Astrocyte of the cerebellum (primary cell): ENCODE measurements around the gene TMEM184A.

ENCODE experiments used
- DNase-seq: peaks from one replicate; pipeline ENCODE4 v3.0.0-alpha.2; 2011; ENCODE audit warnings: low read depth
- H3K4me3 ChIP-seq: 2 replicates; pipeline ENCODE4 v1.5.1; 2011; ENCODE audit warnings: mild to moderate bottlenecking, low read depth, low read length, moderate library complexity
- in situ Hi-C: cut with HindIII; loops from 2 replicates; pipeline ENCODE4 v1.10.0; 2017; ENCODE audit warnings: low sequenced_read_pairs
- TF ChIP-seq, protein P1 (sequence below): IDR thresholded peaks from 2 replicates; pipeline ENCODE4 v1.5.1; 2012; ENCODE audit warnings: low read length, low read depth, moderate library complexity, mild to moderate bottlenecking; ENCODE audit errors: missing control alignments

Gene TMEM184A

DNA sequence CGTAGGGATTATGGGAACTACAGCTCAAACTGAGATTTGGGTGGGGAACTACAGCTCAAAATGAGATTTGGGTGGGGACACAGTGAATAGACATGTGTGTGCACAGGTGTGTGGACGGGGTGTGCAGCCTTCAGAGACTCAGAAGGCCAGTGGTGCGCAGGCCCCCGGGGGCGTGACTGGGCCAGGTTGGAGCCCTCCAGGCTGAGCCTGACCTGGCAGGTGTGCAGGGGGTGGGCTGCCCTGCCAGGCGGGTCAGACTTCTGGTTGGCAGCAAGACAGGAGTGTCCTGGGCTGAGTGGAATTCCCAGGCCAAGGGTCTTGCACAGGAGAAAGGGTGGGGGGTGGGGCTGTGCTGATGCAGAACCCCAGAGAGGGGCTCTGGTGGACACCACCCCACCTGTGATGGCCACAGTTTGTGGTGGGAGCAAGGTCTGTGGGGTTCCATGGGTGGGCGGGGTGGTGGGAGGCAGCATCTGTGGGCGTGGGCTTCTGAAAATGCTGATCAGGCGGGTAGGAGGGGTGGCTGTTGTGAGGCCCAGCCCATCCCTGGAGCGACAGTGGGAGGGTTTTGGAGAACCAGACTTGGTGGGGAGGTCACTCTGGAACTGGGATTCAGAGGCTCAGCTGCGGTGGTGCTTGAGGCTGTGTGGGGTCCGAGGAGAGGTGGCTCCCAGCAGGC, 43.1 kb upstream of the TMEM184A start:
- in situ Hi-C loops: no loop called here

DNA sequence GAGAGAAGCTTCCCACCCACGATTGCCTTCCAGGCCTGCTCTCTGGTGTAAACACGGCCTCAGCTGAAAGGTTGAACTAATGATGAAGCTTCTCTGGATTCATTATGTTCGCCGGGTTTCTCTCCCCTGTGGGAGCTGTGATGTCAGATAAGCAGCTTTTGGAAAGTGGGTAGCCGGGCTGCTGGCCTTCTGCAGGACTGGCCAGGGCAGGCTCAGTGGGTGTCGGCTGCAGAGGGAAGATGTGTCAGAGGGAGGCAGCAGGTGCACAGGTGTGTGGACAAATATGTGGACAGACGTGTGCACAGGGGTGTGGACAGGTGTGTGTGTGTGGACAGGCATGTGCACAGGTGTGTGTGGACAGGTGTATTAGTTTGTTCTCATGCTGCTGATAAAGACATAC, 42.3 kb upstream of the TMEM184A start:
- TF ChIP-seq, protein P1, sequence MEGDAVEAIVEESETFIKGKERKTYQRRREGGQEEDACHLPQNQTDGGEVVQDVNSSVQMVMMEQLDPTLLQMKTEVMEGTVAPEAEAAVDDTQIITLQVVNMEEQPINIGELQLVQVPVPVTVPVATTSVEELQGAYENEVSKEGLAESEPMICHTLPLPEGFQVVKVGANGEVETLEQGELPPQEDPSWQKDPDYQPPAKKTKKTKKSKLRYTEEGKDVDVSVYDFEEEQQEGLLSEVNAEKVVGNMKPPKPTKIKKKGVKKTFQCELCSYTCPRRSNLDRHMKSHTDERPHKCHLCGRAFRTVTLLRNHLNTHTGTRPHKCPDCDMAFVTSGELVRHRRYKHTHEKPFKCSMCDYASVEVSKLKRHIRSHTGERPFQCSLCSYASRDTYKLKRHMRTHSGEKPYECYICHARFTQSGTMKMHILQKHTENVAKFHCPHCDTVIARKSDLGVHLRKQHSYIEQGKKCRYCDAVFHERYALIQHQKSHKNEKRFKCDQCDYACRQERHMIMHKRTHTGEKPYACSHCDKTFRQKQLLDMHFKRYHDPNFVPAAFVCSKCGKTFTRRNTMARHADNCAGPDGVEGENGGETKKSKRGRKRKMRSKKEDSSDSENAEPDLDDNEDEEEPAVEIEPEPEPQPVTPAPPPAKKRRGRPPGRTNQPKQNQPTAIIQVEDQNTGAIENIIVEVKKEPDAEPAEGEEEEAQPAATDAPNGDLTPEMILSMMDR: no peak
- in situ Hi-C loops: no loop called here
- no peak overlapping the region for H3K4me3 ChIP-seq
- DNase-seq: no peak

More for the DNA sequence above, 43.1 kb upstream of the TMEM184A start:
- no peak overlapping the region for H3K4me3 ChIP-seq
- TF ChIP-seq, protein P1: no peak
- DNase-seq: no peak

GRCh38 chr7:1597791-1598190, 41.8 kb upstream of the TMEM184A start:
- in situ Hi-C loops: no loop called here
- no peak for DNase-seq
- TF ChIP-seq, protein P1: no peak
- no peak overlapping the region for H3K4me3 ChIP-seq

GRCh38 chr7:1597066-1597760, 41.2 kb upstream of the TMEM184A start:
- no peak for DNase-seq
- in situ Hi-C loops: no loop called here
- TF ChIP-seq, protein P1: no peak
- H3K4me3 ChIP-seq: no peak overlapping the region

DNA sequence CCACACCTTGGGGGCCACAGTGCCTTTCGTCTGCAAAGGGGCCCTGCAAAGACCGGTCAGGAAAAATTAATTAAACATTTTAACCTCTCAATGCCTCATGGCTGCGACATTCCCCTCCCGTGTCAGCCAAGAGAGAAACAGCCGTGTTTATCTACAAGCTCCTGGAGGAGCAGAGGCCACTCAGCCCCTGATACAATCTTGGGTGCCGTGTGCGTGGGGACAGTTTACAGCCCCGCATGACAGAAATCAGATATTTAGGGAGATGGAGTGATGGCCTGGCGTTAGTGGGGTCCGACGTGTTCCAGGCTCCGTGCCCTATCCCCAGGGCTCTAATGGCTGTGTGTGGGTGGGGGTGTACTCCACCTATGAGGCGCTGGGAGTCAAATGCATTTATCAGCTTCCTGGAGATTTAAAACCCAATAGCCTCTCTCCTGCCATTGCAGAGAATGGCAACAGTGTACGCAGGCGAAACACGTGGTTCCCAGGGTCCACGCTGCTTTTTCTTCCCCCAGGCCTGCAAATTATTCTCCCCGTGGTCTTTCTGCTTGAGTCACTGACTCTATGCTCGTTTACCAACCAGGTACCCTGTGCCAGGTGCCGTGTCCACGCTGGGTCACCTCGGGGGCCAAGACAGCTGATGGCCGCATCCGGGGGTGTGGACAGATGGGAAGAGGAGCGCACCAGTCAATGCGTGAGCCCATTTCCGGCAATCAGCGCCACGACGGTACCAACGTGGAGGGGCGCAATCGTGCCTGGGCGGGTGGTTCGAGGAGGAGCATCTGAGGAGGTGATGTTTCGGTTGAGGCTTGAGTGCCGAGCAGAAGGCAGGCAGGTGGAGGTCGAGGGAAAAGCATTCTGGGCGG, 40.4 kb upstream of the TMEM184A start:
- TF ChIP-seq, protein P1: no peak
- in situ Hi-C loops: no loop called here
- no peak overlapping the region for H3K4me3 ChIP-seq
- no peak for DNase-seq

DNA sequence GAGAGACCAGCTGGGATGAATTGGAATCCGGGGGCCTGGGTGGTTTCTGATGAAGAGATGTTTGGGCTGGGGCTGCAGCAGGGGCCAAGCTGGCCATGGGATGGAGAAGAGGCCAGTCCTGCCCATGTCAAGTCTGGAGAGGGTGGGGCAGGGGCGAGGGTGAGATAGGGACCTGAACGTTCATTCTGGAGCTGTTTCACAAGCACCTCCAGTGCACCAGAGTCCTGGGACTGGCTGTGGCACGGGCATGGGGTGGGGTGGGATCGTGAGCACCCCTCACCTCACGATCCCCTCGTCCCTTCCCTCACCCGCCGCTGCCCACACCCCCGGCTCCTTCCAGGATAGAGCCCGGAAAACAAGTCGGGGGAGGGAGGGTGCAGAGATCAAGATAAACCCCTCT, 39.6 kb upstream of the TMEM184A start:
- in situ Hi-C loops: no loop called here
- TF ChIP-seq, protein P1: no peak
- no peak overlapping the region for H3K4me3 ChIP-seq
- DNase-seq: no peak
